MM.1S (cell line): ENCODE data around the gene CCNK.

ENCODE experiments used
- DNase-seq: peaks from one replicate; pipeline ENCODE4 v3.0.0-alpha.2; 2015
- H2AFZ ChIP-seq: fragments of 300-600 bp; sonication (generic); 2 replicates; pipeline ENCODE4 v1.6.0; 2016; ENCODE audit warnings: antibody characterized with exemption, low read length
- H3F3A ChIP-seq: fragments of 300-600 bp; sonication (generic); 2 replicates; pipeline ENCODE4 v1.6.1; 2016; ENCODE audit warnings: mild to moderate bottlenecking, antibody characterized with exemption, low read length, moderate library complexity, mixed read lengths; ENCODE audit not compliant: insufficient read depth
- H3K27ac ChIP-seq: fragments of 300-600 bp; sonication (generic); 2 replicates; pipeline ENCODE4 v1.5.1; 2016; ENCODE audit warnings: mild to moderate bottlenecking, low read length
- H3K27me3 ChIP-seq: fragments of 300-600 bp; sonication (generic); replicated peaks from 2 replicates; pipeline ENCODE4 v1.6.0; 2016; ENCODE audit warnings: low read length; ENCODE audit not compliant: insufficient read depth
- H3K36me3 ChIP-seq: fragments of 300-600 bp; sonication (generic); replicated peaks from 2 replicates; pipeline ENCODE4 v1.6.1; 2016; ENCODE audit warnings: mild to moderate bottlenecking, low read length, mixed read lengths; ENCODE audit not compliant: insufficient read depth
- H3K4me1 ChIP-seq: fragments of 300-600 bp; sonication (generic); 2 replicates; pipeline ENCODE4 v1.6.1; 2016; ENCODE audit warnings: low read length, mixed read lengths
- H3K4me2 ChIP-seq: fragments of 300-600 bp; sonication (generic); 2 replicates; pipeline ENCODE4 v1.6.0; 2016; ENCODE audit warnings: low read depth, low read length
- H3K4me3 ChIP-seq: fragments of 300-600 bp; sonication (generic); 2 replicates; pipeline ENCODE4 v1.5.1; 2016; ENCODE audit warnings: low read length, mixed read lengths
- H3K79me2 ChIP-seq: fragments of 300-600 bp; sonication (generic); 2 replicates; pipeline ENCODE4 v1.6.1; 2016; ENCODE audit warnings: mixed run types, low read length, mixed read lengths
- H3K9ac ChIP-seq: fragments of 300-600 bp; sonication (generic); 2 replicates; pipeline ENCODE4 v1.6.1; 2016; ENCODE audit warnings: low read length, mixed read lengths
- H3K9me2 ChIP-seq: fragments of 300-600 bp; sonication (generic); replicated peaks from 2 replicates; pipeline ENCODE4 v1.6.1; 2016; ENCODE audit warnings: mild to moderate bottlenecking, low read length, mixed read lengths; ENCODE audit not compliant: insufficient read depth
- H3K9me3 ChIP-seq: fragments of 300-600 bp; sonication (generic); replicated peaks from 2 replicates; pipeline ENCODE4 v1.6.1; 2016; ENCODE audit warnings: mild to moderate bottlenecking, low read length, mixed read lengths; ENCODE audit not compliant: insufficient read depth
- H4K20me1 ChIP-seq: fragments of 300-600 bp; sonication (generic); 2 replicates; pipeline ENCODE4 v1.6.1; 2016; ENCODE audit warnings: mild to moderate bottlenecking, low read length, moderate library complexity, mixed read lengths; ENCODE audit not compliant: insufficient read depth
- CTCF ChIP-seq: fragments of 300-600 bp; sonication (generic); IDR thresholded peaks from 2 replicates; pipeline ENCODE4 v1.5.1; 2016; ENCODE audit warnings: antibody characterized with exemption, low read length, mixed read lengths
- EZH2 ChIP-seq: fragments of 300-600 bp; sonication (generic); optimal IDR thresholded peaks from 2 replicates; pipeline ENCODE3; 2017; ENCODE audit warnings: low read depth, mild to moderate bottlenecking, antibody characterized with exemption, low read length, mixed read lengths
- EZH2phosphoT487 ChIP-seq: fragments of 300-600 bp; sonication (generic); IDR thresholded peaks from 2 replicates; pipeline ENCODE4 v1.6.1; 2018; ENCODE audit warnings: antibody characterized with exemption, low read length

The CCNK gene

GRCh38 chr14:99435327-99435726 lies 45.9 kb upstream of the CCNK start:
- Histone ChIP-seq H2AFZ (no peak overlapping the region), H3K9me2 (no peaks in the 10 kb centered on the region), H3K36me3 (no peaks in the 10 kb centered on the region), H3K4me1 (0 out of 2 replicates have a peak, but pooled peaks cover 4% of the 10 kb centered on the region), H3F3A (no peaks in the 10 kb centered on the region), H3K4me3 (no peak overlapping the region), H3K27me3 (no peaks in the 10 kb centered on the region), H3K4me2 (no peak overlapping the region), H3K79me2 (no peaks in the 10 kb centered on the region), H3K27ac (no peak overlapping the region), H3K9ac (no peak overlapping the region), H4K20me1 (no peaks in the 10 kb centered on the region), H3K9me3 (no peaks in the 10 kb centered on the region)
- no peak for TF ChIP-seq EZH2phosphoT487
- no peak for TF ChIP-seq CTCF
- no peak for DNase-seq

GRCh38 chr14:99436247-99437180 lies 44.7 kb upstream of the CCNK start:
- Histone ChIP-seq H3K4me2 (peak overlapping the region; percentile 11; the same call in 1 of the 2 replicates), H2AFZ (no peak overlapping the region), H3K27me3 (no peaks in the 10 kb centered on the region), H4K20me1 (no peaks in the 10 kb centered on the region), H3K4me1 (0 out of 2 replicates have a peak, but pooled peaks cover 4% of the 10 kb centered on the region), H3K36me3 (no peaks in the 10 kb centered on the region), H3K27ac (peak overlapping the region; percentile 41; the same call in 1 of the 2 replicates), H3K9me2 (no peaks in the 10 kb centered on the region), H3K9me3 (no peaks in the 10 kb centered on the region), H3K79me2 (no peaks in the 10 kb centered on the region), H3K4me3 (no peak overlapping the region), H3F3A (no peaks in the 10 kb centered on the region), H3K9ac (no peak overlapping the region)
- DNase-seq: peak; percentile 57
- TF ChIP-seq EZH2 (no peak), EZH2phosphoT487 (no peak), CTCF (no peak)

GRCh38 chr14:99437706-99438105 lies 43.5 kb upstream of the CCNK start:
- no peak for DNase-seq
- Histone ChIP-seq H3F3A (no peaks in the 10 kb centered on the region), H3K9me2 (no peaks in the 10 kb centered on the region), H3K27ac (no peak overlapping the region), H2AFZ (no peak overlapping the region), H3K4me1 (0 out of 2 replicates have a peak, but pooled peaks cover 4% of the 10 kb centered on the region), H3K27me3 (no peaks in the 10 kb centered on the region), H3K9me3 (no peaks in the 10 kb centered on the region), H3K4me3 (no peak overlapping the region), H3K79me2 (no peaks in the 10 kb centered on the region), H3K4me2 (no peak overlapping the region), H4K20me1 (no peaks in the 10 kb centered on the region), H3K36me3 (no peaks in the 10 kb centered on the region), H3K9ac (no peak overlapping the region)
- TF ChIP-seq EZH2phosphoT487 (no peak), EZH2 (no peak), CTCF (no peak)
